Lower leg skin (tissue), 3 donors: ENCODE results near the gene LHX6.

ENCODE experiments used
- CTCF ChIP-seq, 3 donors: fragments of 450-650 bp; IDR thresholded peaks; one replicate each; pipeline ENCODE4 v1.5.1; 2016; ENCODE audit warnings: antibody characterized with exemption in 3 of 3, mild to moderate bottlenecking in 3 of 3, moderate library complexity in 2 of 3
- POLR2A ChIP-seq, 2 donors: fragments of 450-650 bp; IDR thresholded peaks; one replicate each; pipeline ENCODE4 v1.6.1; 2016 to 2017; ENCODE audit warnings: antibody characterized with exemption in 2 of 2, mild to moderate bottlenecking in 1 of 2, moderate library complexity in 1 of 2

DNA sequence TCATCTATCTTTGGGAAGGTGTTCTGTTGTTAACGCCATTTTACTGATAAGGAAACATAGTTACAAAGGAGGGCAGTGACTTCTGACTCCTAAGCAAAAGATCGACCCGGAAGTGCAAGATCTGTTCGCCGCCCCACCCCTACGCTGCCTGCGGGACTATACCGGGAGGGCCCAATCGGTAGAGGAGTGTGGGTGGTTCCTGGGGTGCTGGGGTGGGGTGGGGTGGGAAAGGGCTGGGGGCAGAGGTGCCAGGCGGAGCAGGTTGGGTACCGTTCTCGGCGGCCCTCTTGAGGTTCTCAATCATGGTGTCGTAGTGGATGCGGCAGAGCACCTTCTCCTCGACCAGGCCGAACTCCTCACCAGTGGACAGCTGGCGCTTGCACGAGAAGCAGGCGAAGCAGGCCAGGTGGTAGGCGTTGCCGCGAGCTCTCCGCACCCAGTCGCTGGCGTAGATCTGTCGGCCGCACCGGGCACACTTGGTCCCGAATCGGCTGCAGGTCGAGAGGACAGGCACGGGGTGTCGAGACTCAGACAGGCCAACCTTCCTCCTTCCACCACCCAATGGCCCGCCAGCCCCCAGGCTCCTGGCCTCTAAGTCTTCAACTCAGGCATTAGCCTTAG, 11.8 kb downstream of the LHX6 start:
- no peak for TF ChIP-seq CTCF (IDR thresholded peaks at IDR 0.05)
- no peak for TF ChIP-seq POLR2A (IDR thresholded peaks at IDR 0.05)
